Measurements from ENCODE around the gene USP17L13. TPM values are rescaled to one million over a fixed set of nuclear protein-coding genes. Genes with fewer than 3 reads are reported as not detected.
"Not testable (repeated sequence)": the region's sequence is repeated elsewhere in the genome, so short reads cannot be mapped to it uniquely, and the experiment has no call there.

USP17L13 gene, protein sequence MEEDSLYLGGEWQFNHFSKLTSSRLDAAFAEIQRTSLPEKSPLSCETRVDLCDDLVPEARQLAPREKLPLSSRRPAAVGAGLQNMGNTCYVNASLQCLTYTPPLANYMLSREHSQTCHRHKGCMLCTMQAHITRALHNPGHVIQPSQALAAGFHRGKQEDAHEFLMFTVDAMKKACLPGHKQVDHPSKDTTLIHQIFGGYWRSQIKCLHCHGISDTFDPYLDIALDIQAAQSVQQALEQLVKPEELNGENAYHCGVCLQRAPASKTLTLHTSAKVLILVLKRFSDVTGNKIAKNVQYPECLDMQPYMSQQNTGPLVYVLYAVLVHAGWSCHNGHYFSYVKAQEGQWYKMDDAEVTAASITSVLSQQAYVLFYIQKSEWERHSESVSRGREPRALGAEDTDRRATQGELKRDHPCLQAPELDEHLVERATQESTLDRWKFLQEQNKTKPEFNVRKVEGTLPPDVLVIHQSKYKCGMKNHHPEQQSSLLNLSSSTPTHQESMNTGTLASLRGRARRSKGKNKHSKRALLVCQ
- not detected for total RNA-seq
- not detected for polyA plus RNA-seq
- long read RNA-seq, donor 1, result 0 reads
- long read RNA-seq, donor 2, result 0 reads
- long read RNA-seq, donor 3, result 0 reads
- long read RNA-seq, donor 4, result 0 reads

DNA sequence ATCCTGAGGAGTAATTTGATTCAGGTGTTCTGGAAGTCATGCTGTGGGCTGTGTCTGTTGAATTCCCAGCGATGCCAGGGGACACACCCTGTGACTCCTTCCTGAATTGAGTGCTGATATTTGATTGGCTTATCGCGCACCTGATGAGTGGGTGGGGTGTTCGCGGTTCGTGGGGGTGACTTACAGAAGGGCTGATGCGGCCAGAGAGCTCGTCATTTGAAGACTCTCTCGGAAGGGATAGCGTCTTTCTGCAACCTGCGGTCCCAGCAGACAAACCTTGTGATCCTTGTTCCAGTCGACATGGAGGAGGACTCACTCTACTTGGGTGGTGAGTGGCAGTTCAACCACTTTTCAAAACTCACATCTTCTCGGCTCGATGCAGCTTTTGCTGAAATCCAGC is at the start of gene USP17L13:
Gene USP17L13, plus strand, starts transcription at position 301 of the 400 bp plus-strand sequence. Its CDS starts 0 bp downstream, at position 301.
- ATAC-seq; H3K27me3 ChIP-seq (ENCODE audit: control insufficient read depth, insufficient read depth); DNase-seq; intact Hi-C loops (cut with DNase I); H3K9me3 ChIP-seq (ENCODE audit: control insufficient read depth, low read length); H3K27ac ChIP-seq (ENCODE audit: low read length); H3K4me3 ChIP-seq (ENCODE audit: low read length); H3K4me1 ChIP-seq (ENCODE audit: control insufficient read depth, insufficient read depth, low read length): not testable (repeated sequence)
- no CpG with 5 or more reads among the region's 14 CpGs for WGBS

DNA sequence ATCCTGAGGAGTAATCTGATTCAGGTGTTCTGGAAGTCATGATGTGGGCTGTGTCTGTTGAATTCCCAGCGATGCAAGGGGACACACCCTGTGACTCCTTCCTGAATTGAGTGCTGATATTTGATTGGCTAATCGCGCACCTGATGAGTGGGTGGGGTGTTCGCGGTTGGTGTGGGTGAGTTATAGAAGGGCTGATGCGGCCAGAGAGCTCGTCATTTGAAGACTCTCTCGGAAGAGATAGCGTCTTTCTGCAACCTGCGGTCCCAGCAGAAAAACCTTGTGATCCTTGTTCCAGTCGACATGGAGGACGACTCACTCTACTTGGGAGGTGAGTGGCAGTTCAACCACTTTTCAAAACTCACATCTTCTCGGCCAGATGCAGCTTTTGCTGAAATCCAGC is 14.3 kb upstream of the USP17L13 start, which contains the start of gene USP17L10:
Gene USP17L10, plus strand, starts transcription at position 301 of the 400 bp plus-strand sequence. Its CDS starts 0 bp downstream, at position 301.
- 86% methylated on average over 11 of the region's 13 CpGs for WGBS
- DNase-seq; intact Hi-C loops (cut with DNase I): not testable (repeated sequence)

DNA sequence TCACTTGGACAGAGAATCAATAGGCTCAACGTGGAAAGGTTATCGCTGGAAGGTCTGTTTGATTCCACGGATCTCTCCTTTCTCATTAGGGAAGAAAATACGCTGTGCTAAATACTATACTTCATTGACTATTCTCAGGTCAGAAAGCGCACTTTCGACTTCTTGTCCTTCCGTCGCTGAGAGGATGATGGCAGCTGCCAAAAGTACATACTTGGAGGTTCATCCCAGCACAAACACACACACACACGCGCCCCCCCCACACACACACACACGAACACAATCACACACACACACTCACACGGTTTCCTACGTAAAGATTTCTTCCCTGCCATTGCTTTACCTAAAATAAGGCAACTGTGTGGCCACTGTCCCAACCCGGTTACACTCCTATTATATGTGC is 10.0 kb upstream of the USP17L13 start:
- ATAC-seq; H3K9me3 ChIP-seq (ENCODE audit: control insufficient read depth, low read length); H3K4me1 ChIP-seq (ENCODE audit: control insufficient read depth, insufficient read depth, low read length); H3K27ac ChIP-seq (ENCODE audit: low read length); H3K4me3 ChIP-seq (ENCODE audit: low read length); intact Hi-C loops (cut with DNase I); H3K27me3 ChIP-seq (ENCODE audit: control insufficient read depth, insufficient read depth): not testable (repeated sequence)
- 83% methylated on average over 11 of the region's 14 CpGs for WGBS
- peak; percentile 0 to 25 (median 18) for DNase-seq

More for the DNA sequence above, 14.3 kb upstream of the USP17L13 start, which contains the start of gene USP17L10:
- H3K4me3 ChIP-seq (ENCODE audit: low read length); H3K27me3 ChIP-seq (ENCODE audit: control insufficient read depth, insufficient read depth); H3K9me3 ChIP-seq (ENCODE audit: control insufficient read depth, low read length); H3K4me1 ChIP-seq (ENCODE audit: control insufficient read depth, insufficient read depth, low read length); ATAC-seq; H3K27ac ChIP-seq (ENCODE audit: low read length): not testable (repeated sequence)

DNA sequence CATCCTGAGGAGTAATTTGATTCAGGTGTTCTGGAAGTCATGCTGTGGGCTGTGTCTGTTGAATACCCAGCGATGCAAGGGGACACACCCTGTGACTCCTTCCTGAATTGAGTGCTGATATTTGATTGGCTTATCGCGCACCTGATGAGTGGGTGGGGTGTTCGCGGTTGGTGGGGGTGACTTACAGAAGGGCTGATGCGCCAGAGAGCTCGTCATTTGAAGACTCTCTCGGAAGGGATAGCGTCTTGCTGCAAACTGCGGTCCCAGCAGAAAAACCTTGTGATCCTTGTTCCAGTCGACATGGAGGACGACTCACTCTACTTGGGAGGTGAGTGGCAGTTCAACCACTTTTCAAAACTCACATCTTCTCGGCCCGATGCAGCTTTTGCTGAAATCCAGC is 9.6 kb upstream of the USP17L13 start, which contains the start of gene USP17L11:
Gene USP17L11, plus strand, starts transcription at position 301 of the 400 bp plus-strand sequence. Its CDS starts 0 bp downstream, at position 301.
- H3K27me3 ChIP-seq (ENCODE audit: control insufficient read depth, insufficient read depth); H3K4me3 ChIP-seq (ENCODE audit: low read length); intact Hi-C loops (cut with DNase I); H3K9me3 ChIP-seq (ENCODE audit: control insufficient read depth, low read length); H3K27ac ChIP-seq (ENCODE audit: low read length); ATAC-seq; DNase-seq; H3K4me1 ChIP-seq (ENCODE audit: control insufficient read depth, insufficient read depth, low read length): not testable (repeated sequence)
- 89% methylated on average over 8 of the region's 14 CpGs for WGBS

DNA sequence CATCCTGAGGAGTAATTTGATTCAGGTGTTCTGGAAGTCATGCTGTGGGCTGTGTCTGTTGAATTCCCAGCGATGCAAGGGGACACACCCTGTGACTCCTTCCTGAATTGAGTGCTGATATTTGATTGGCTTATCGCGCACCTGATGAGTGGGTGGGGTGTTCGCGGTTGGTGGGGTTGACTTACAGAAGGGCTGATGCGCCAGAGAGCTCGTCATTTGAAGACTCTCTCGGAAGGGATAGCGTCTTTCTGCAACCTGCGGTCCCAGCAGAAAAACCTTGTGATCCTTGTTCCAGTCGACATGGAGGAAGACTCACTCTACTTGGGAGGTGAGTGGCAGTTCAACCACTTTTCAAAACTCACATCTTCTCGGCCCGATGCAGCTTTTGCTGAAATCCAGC is 4.8 kb upstream of the USP17L13 start, which contains the start of gene USP17L12:
Gene USP17L12, plus strand, starts transcription at position 301 of the 400 bp plus-strand sequence. Its CDS starts 0 bp downstream, at position 301.
- H3K4me1 ChIP-seq (ENCODE audit: control insufficient read depth, insufficient read depth, low read length); DNase-seq; ATAC-seq; H3K27ac ChIP-seq (ENCODE audit: low read length); H3K4me3 ChIP-seq (ENCODE audit: low read length); H3K27me3 ChIP-seq (ENCODE audit: control insufficient read depth, insufficient read depth); H3K9me3 ChIP-seq (ENCODE audit: control insufficient read depth, low read length); intact Hi-C loops (cut with DNase I): not testable (repeated sequence)
- WGBS, result no CpG with 5 or more reads among the region's 13 CpGs

DNA sequence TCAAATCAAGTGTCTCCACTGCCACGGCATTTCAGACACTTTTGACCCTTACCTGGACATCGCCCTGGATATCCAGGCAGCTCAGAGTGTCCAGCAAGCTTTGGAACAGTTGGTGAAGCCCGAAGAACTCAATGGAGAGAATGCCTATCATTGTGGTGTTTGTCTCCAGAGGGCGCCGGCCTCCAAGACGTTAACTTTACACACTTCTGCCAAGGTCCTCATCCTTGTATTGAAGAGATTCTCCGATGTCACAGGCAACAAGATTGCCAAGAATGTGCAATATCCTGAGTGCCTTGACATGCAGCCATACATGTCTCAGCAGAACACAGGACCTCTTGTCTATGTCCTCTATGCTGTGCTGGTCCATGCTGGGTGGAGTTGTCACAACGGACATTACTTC is 5.6 kb downstream of the USP17L13 start:
- intact Hi-C loops (cut with DNase I); H3K27me3 ChIP-seq (ENCODE audit: control insufficient read depth, insufficient read depth); H3K9me3 ChIP-seq (ENCODE audit: control insufficient read depth, low read length); H3K4me1 ChIP-seq (ENCODE audit: control insufficient read depth, insufficient read depth, low read length); H3K4me3 ChIP-seq (ENCODE audit: low read length); ATAC-seq; H3K27ac ChIP-seq (ENCODE audit: low read length): not testable (repeated sequence)
- peak in 1 of 3 donors; percentile 10 for DNase-seq
- 84% methylated on average over 5 of the region's 8 CpGs for WGBS

DNA sequence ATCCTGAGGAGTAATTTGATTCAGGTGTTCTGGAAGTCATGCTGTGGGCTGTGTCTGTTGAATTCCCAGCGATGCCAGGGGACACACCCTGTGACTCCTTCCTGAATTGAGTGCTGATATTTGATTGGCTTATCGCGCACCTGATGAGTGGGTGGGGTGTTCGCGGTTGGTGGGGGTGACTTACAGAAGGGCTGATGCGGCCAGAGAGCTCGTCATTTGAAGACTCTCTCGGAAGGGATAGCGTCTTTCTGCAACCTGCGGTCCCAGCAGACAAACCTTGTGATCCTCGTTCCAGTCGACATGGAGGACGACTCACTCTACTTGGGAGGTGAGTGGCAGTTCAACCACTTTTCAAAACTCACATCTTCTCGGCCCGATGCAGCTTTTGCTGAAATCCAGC is 9.4 kb downstream of the USP17L13 start, which contains the start of gene USP17L15:
Gene USP17L15, plus strand, starts transcription at position 301 of the 400 bp plus-strand sequence. Its CDS starts 0 bp downstream, at position 301.
- DNase-seq; H3K27me3 ChIP-seq (ENCODE audit: control insufficient read depth, insufficient read depth); H3K4me3 ChIP-seq (ENCODE audit: low read length); intact Hi-C loops (cut with DNase I); H3K9me3 ChIP-seq (ENCODE audit: control insufficient read depth, low read length); H3K27ac ChIP-seq (ENCODE audit: low read length); H3K4me1 ChIP-seq (ENCODE audit: control insufficient read depth, insufficient read depth, low read length); ATAC-seq: not testable (repeated sequence)
- WGBS, result no CpG with 5 or more reads among the region's 15 CpGs

DNA sequence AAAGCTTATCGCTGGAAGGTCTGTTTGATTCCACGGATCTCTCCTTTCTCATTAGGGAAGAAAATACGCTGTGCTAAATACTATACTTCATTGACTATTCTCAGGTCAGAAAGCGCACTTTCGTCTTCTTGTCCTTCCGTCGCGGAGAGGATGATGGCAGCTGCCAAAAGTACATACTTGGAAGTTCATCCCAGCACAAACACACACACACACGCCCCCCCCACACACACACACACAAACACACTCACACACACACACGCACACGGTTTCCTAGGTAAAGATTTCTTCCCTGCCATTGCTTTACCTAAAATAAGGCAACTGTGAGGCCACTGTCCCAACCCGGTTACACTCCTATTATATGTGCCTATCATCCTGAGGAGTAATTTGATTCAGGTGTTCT is 13.8 kb downstream of the USP17L13 start:
- peak; percentile 2 to 10 (median 9) for DNase-seq
- H3K4me1 ChIP-seq (ENCODE audit: control insufficient read depth, insufficient read depth, low read length); H3K27ac ChIP-seq (ENCODE audit: low read length); H3K27me3 ChIP-seq (ENCODE audit: control insufficient read depth, insufficient read depth); ATAC-seq; H3K4me3 ChIP-seq (ENCODE audit: low read length); intact Hi-C loops (cut with DNase I); H3K9me3 ChIP-seq (ENCODE audit: control insufficient read depth, low read length): not testable (repeated sequence)
- WGBS, result 85% methylated on average over 11 of the region's 12 CpGs

DNA sequence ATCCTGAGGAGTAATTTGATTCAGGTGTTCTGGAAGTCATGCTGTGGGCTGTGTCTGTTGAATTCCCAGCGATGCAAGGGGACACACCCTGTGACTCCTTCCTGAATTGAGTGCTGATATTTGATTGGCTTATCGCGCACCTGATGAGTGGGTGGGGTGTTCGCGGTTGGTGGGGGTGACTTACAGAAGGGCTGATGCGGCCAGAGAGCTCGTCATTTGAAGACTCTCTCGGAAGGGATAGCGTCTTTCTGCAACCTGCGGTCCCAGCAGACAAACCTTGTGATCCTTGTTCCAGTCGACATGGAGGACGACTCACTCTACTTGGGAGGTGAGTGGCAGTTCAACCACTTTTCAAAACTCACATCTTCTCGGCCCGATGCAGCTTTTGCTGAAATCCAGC is 18.9 kb downstream of the USP17L13 start, which contains the start of gene USP17L17:
Gene USP17L17, plus strand, starts transcription at position 301 of the 400 bp plus-strand sequence. Its CDS starts 0 bp downstream, at position 301.
- ATAC-seq; H3K27ac ChIP-seq (ENCODE audit: low read length): not testable (repeated sequence)

DNA sequence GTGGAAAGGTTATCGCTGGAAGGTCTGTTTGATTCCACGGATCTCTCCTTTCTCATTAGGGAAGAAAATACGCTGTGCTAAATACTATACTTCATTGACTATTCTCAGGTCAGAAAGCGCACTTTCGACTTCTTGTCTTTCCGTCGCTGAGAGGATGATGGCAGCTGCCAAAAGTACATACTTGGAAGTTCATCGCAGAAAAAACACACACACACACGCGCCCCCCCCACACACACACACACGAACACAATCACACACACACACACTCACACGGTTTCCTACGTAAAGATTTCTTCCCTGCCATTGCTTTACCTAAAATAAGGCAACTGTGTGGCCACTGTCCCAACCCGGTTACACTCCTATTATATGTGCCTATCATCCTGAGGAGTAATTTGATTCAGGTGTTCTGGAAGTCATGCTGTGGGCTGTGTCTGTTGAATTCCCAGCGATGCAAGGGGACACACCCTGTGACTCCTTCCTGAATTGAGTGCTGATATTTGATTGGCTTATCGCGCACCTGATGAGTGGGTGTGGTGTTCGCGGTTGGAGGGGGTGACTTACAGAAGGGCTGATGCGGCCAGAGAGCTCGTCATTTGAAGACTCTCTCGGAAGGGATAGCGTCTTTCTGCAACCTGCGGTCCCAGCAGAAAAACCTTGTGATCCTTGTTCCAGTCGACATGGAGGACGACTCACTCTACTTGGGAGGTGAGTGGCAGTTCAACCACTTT is 23.4 kb downstream of the USP17L13 start, which contains the start of gene USP17L18:
Gene USP17L18, plus strand, starts transcription at position 678 of the 728 bp plus-strand sequence. Its CDS starts 0 bp downstream, at position 678.
- H3K4me3 ChIP-seq (ENCODE audit: low read length); H3K4me1 ChIP-seq (ENCODE audit: control insufficient read depth, insufficient read depth, low read length); intact Hi-C loops (cut with DNase I); H3K27ac ChIP-seq (ENCODE audit: low read length); ATAC-seq; H3K9me3 ChIP-seq (ENCODE audit: control insufficient read depth, low read length); H3K27me3 ChIP-seq (ENCODE audit: control insufficient read depth, insufficient read depth): not testable (repeated sequence)
- DNase-seq, result peak in 2 of 3 donors; percentile 1 to 4
- WGBS, result 89% methylated on average over 20 of the region's 26 CpGs

More for the DNA sequence above, 18.9 kb downstream of the USP17L13 start, which contains the start of gene USP17L17:
- H3K27me3 ChIP-seq (ENCODE audit: control insufficient read depth, insufficient read depth); H3K4me3 ChIP-seq (ENCODE audit: low read length); H3K9me3 ChIP-seq (ENCODE audit: control insufficient read depth, low read length); DNase-seq; H3K4me1 ChIP-seq (ENCODE audit: control insufficient read depth, insufficient read depth, low read length); intact Hi-C loops (cut with DNase I): not testable (repeated sequence)
- WGBS, result 85% methylated on average over 5 of the region's 14 CpGs
